Breast epithelium (tissue), 4 donors: ENCODE measurements around the gene TRAPPC6A. TPM values are rescaled to one million over a fixed set of nuclear protein-coding genes. Genes with fewer than 3 reads are reported as not detected.

ENCODE experiments used
- DNase-seq, 2 donors: peaks; one replicate each; pipeline ENCODE4 v3.0.0-alpha.2; 2019; ENCODE audit warnings: low spot score in 2 of 2
- H3K27ac ChIP-seq, 2 donors: fragments of 200-600 bp; sonication (generic) in 1 of 2; one replicate each; pipeline ENCODE4 v1.5.1; 2016 to 2019; ENCODE audit warnings: mild to moderate bottlenecking in 1 of 2
- H3K27me3 ChIP-seq, 2 donors: fragments of 200-600 bp; sonication (generic) in 1 of 2; one replicate each; pipeline versions ENCODE4 v1.5.1 to v1.6.0; 2017 to 2019; ENCODE audit warnings: control low read depth in 1 of 2, mild to moderate bottlenecking in 1 of 2
- H3K36me3 ChIP-seq: fragments of 200-600 bp; one replicate; pipeline ENCODE4 v1.5.1; 2019
- H3K4me1 ChIP-seq, 2 donors: fragments of 200-600 bp; sonication (generic); one replicate each; pipeline ENCODE4 v1.5.1; 2016 to 2019; ENCODE audit warnings: control low read depth in 1 of 2
- H3K4me3 ChIP-seq, 3 donors: fragments of 200-600 bp; sonication (generic); 1 replicate in 2 of 3; 2 replicates in 1 of 3; pipeline ENCODE4 v1.5.1; 2016 to 2019; ENCODE audit warnings: mild to moderate bottlenecking in 3 of 3, moderate library complexity in 2 of 3
- H3K9me3 ChIP-seq, 2 donors: fragments of 200-600 bp; sonication (generic) in 1 of 2; one replicate each; pipeline ENCODE4 v1.5.1; 2016 to 2019; ENCODE audit warnings: control low read depth in 1 of 2
- CTCF ChIP-seq, 3 donors: fragments of 450-650 bp; IDR thresholded peaks; one replicate each; pipeline ENCODE4 v1.5.1; 2016 to 2017; ENCODE audit warnings: antibody characterized with exemption in 3 of 3, mild to moderate bottlenecking in 3 of 3, moderate library complexity in 3 of 3
- POLR2A ChIP-seq: fragments of 450-650 bp; IDR thresholded peaks from one replicate; pipeline ENCODE4 v1.6.1; 2016; ENCODE audit warnings: antibody characterized with exemption, mild to moderate bottlenecking, moderate library complexity
- POLR2AphosphoS5 ChIP-seq, 3 donors: sonication (generic); formaldehyde crosslinking; IDR thresholded peaks; one replicate each; pipeline ENCODE4 v1.6.1; 2017; ENCODE audit warnings: antibody characterized with exemption in 3 of 3
- intact Hi-C: fragments of 100-400 bp; cut with DNase I; formaldehyde crosslinking; loops from one replicate; pipeline ENCODE4 v1.15.1; 2023; ENCODE audit warnings: low total_unique reads
- total RNA-seq, 3 donors: library from RNA; depleted of rRNA; stranded (reverse); fragments of >200 nt; gene quantifications; one replicate each; pipeline ENCODE4 v1.1.0, GENCODE V29; 2016

Gene TRAPPC6A
- total RNA-seq, 3 donors from 2014 or later, result 29.5 to 54.4 (median 34.7) TPM

DNA sequence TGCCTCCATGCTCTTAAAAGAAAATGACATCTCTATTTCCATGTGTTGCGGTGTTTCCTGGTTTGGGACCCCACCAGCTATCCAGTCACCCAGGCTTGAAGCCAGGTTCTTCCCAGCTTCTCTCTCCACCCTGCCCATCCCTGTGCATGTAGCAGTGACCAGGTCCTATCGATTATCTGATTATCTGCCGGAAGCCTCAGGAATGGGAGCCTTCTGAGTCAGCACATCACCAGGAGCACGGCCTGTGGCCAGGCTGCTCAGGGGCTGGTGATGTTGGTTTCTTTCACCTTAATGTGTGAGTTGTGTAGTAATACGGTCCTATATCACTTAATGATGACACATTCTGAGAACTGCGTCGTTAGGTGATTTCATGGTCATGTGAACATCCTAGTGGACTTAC lies 51.4 kb downstream of the TRAPPC6A start:
- DNase-seq, result no peak
- Histone ChIP-seq H3K4me3 (no peak overlapping the region), H3K36me3 (no peaks in the 10 kb centered on the region), H3K4me1 (peaks cover 0 to 15% of the 10 kb centered on the region in 2 donors), H3K9me3 (no peaks in the 10 kb centered on the region), H3K27me3 (no peaks in the 10 kb centered on the region), H3K27ac (no peak overlapping the region)
- intact Hi-C loops, result loop anchor here (10.0 kb wide), 1 partner anchor 538 kb away; the partner anchor contains the start of gene GIPR
- no peak for TF ChIP-seq POLR2A
- no peak for TF ChIP-seq POLR2AphosphoS5 (IDR thresholded peaks at IDR 0.05)
- TF ChIP-seq CTCF (IDR thresholded peaks at IDR 0.05), result no peak

DNA sequence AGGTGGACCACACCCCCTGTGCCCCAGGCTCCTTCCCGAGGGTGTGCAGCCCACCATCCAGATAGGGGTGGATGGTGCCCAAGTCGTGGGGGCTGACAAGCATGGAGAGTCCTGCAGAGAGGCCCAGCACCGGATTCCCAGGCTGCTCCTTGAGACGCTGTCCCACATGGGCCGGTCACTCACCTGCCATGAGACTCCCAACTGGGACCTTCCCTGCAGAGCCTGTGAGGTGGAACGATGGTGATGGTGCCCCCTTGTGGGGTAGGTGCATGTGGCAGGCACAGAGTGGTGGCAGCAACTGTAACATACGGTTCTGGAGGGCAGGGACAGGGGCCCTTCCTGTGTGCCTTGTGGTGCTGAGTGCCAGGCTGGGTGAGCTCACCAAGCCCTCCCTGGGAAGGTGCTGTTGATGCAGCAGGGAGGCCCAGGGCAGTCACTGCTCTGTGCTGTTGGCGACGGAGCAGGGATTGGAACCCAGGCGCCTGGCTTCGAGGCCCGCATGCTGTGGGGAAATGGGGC lies 52.0 kb downstream of the TRAPPC6A start:
- H3K4me3 ChIP-seq, result no peak overlapping the region
- TF ChIP-seq CTCF (IDR thresholded peaks at IDR 0.05), result peak; percentile 62 to 77 (median 66)
- no peak for TF ChIP-seq POLR2A
- intact Hi-C loops, result loop anchor here (10.0 kb wide), 1 partner anchor 539 kb away; the partner anchor contains the start of gene GIPR

GRCh38 chr19:45125360-45125759 lies 52.7 kb downstream of the TRAPPC6A start:
- intact Hi-C loops, result loop anchor here (10.0 kb wide), 1 partner anchor 539 kb away; the partner anchor contains the start of gene GIPR
- no peak overlapping the region for H3K4me3 ChIP-seq
- peak overlapping the region in 1 of 2 donors; percentile 60 for H3K27ac ChIP-seq
- H3K27me3 ChIP-seq, result no peaks in the 10 kb centered on the region
- no peaks in the 10 kb centered on the region for H3K36me3 ChIP-seq
- no peak for DNase-seq
- TF ChIP-seq POLR2A (no peak), CTCF (IDR thresholded peaks at IDR 0.05) (no peak), POLR2AphosphoS5 (IDR thresholded peaks at IDR 0.05) (no peak)
- peaks cover 0 to 15% of the 10 kb centered on the region in 2 donors for H3K4me1 ChIP-seq
- no peaks in the 10 kb centered on the region for H3K9me3 ChIP-seq

More for the DNA sequence above, 52.0 kb downstream of the TRAPPC6A start:
- H3K4me1 ChIP-seq, result peaks cover 0 to 15% of the 10 kb centered on the region in 2 donors
- no peaks in the 10 kb centered on the region for H3K9me3 ChIP-seq
- no peaks in the 10 kb centered on the region for H3K27me3 ChIP-seq
- no peaks in the 10 kb centered on the region for H3K36me3 ChIP-seq
- DNase-seq, result peak; percentile 53 to 86
- H3K27ac ChIP-seq, result no peak overlapping the region

GRCh38 chr19:45124021-45124420 lies 54.0 kb downstream of the TRAPPC6A start:
- Histone ChIP-seq H3K4me3 (no peak overlapping the region), H3K9me3 (no peaks in the 10 kb centered on the region), H3K36me3 (no peaks in the 10 kb centered on the region), H3K27me3 (no peaks in the 10 kb centered on the region), H3K4me1 (peaks cover 0 to 15% of the 10 kb centered on the region in 2 donors), H3K27ac (peak overlapping the region; percentile 60 to 68)
- no peak for DNase-seq
- intact Hi-C loops, result loop anchor here (10.0 kb wide), 1 partner anchor 541 kb away; the partner anchor contains the start of gene GIPR
- TF ChIP-seq POLR2A (no peak), CTCF (IDR thresholded peaks at IDR 0.05) (no peak), POLR2AphosphoS5 (IDR thresholded peaks at IDR 0.05) (no peak)

- Histone ChIP-seq H3K27ac (peak overlapping the region in 1 of 2 donors; percentile 60), H3K27me3 (no peaks in the 10 kb centered on the region), H3K4me3 (no peak overlapping the region), H3K9me3 (no peaks in the 10 kb centered on the region), H3K36me3 (no peaks in the 10 kb centered on the region), H3K4me1 (peaks cover 2 to 15% of the 10 kb centered on the region in 2 donors)
- peak; percentile 78 to 94 for DNase-seq
- TF ChIP-seq POLR2AphosphoS5 (IDR thresholded peaks at IDR 0.05) (peak in 2 of 3 donors; percentile 24 to 61), POLR2A (no peak)
- intact Hi-C loops, result loop anchor here (10.0 kb wide), 1 partner anchor 541 kb away; the partner anchor contains the start of gene GIPR
These were observed 54.6 kb downstream of the TRAPPC6A start for GRCh38 chr19:45123440-45123850.
